Aorta (tissue), 5 donors: ENCODE results near the gene C6orf47. TPM values are rescaled to one million over a fixed set of nuclear protein-coding genes. Genes with fewer than 3 reads are reported as not detected.

ENCODE experiments used
- ATAC-seq: fragments of 200-7000 bp; cut with Tn5 transposase; one replicate; pipeline ENCODE4 v1.9.1; 2022; ENCODE audit warnings: moderate library complexity; ENCODE audit not compliant: low FRiP score
- DNase-seq, 2 donors: peaks; one replicate each; pipeline ENCODE4 v3.0.0-alpha.2; 2020
- H3K27ac ChIP-seq, 2 donors: one replicate each; pipeline ENCODE4 v1.5.1; 2013; ENCODE audit warnings: low read length in 2 of 2, mild to moderate bottlenecking in 2 of 2, moderate library complexity in 2 of 2, control low read depth in 1 of 2, inconsistent platforms in 1 of 2, low read depth in 1 of 2
- H3K27me3 ChIP-seq, 2 donors: one replicate each; pipeline ENCODE4 v1.6.1; 2013; ENCODE audit warnings: control low read depth in 1 of 2, low read length in 1 of 2, mild to moderate bottlenecking in 1 of 2, moderate library complexity in 1 of 2; ENCODE audit not compliant: insufficient read depth in 2 of 2, control insufficient read depth in 1 of 2
- H3K36me3 ChIP-seq, 2 donors: one replicate each; pipeline ENCODE4 v1.6.1; 2013; ENCODE audit warnings: control low read depth in 1 of 2, low read length in 1 of 2, mild to moderate bottlenecking in 1 of 2; ENCODE audit not compliant: insufficient read depth in 2 of 2, control insufficient read depth in 1 of 2
- H3K4me1 ChIP-seq, 2 donors: one replicate each; pipeline ENCODE4 v1.6.1; 2013; ENCODE audit warnings: low read length in 2 of 2, control low read depth in 1 of 2, mild to moderate bottlenecking in 1 of 2, moderate library complexity in 1 of 2; ENCODE audit not compliant: insufficient read depth in 2 of 2, control insufficient read depth in 1 of 2
- H3K4me3 ChIP-seq, 2 donors: one replicate each; pipeline ENCODE4 v1.5.1; 2013; ENCODE audit warnings: low read length in 2 of 2, control low read depth in 1 of 2, mild to moderate bottlenecking in 1 of 2
- H3K9me3 ChIP-seq: one replicate; pipeline ENCODE4 v1.6.1; 2013; ENCODE audit warnings: mild to moderate bottlenecking, low read length; ENCODE audit not compliant: control insufficient read depth
- WGBS, 2 donors: extraction: QIAGEN DNeasy Blood & Tissue Kit; methylation state at CpG; one replicate each; pipeline ENCODE4 v1.1.7; 2013; 5-methylcytosine and 5-hydroxymethylcytosine counted together
- intact Hi-C, 2 donors: fragments of 100-400 bp; cut with DNase I; formaldehyde crosslinking; loops; one replicate each; pipeline versions ENCODE4 v1.14.2 to v1.15.0; 2022
- polyA plus RNA-seq, 2 donors: library from polyadenylated mRNA; stranded (reverse); fragments of 200-250 nt; gene quantifications; one replicate each; pipeline ENCODE4 v1.2.3, GENCODE V29; 2013
- total RNA-seq, 2 donors: library from RNA; stranded (reverse); fragmentation: NEBNext Ultra II Directional; extraction: Animal tissue kit (Norgen Biotek cat#: 25700); gene quantifications; one replicate each; pipeline ENCODE4 v1.2.1, GENCODE V29; 2021
- donor health status: healthy with polysubstance abuse.
- donor health status: Bipolar disorder and iron deficiency.
- donor health status: DM: no; HTN: no; CAD: no.
- donor health status: DM: no; HTN: no; CAD: no.
- donor health status: DM: yes; HTN: yes; CAD: no.

C6orf47 gene
- total and polyA plus RNA-seq, 4 donors, result 7.5 to 20.2 (median 15.1) TPM

GRCh38 chr6:31665501-31666336, 5.1 kb upstream of the C6orf47 start, which contains the start of gene CSNK2B:
CSNK2B (plus strand) TSS chr6:31666080; CDS start chr6:31666832, 752 bp downstream.
- no peaks in the 10 kb centered on the region for H3K4me1 ChIP-seq
- peak within 1 kb of the TSS; percentile 49 to 86 for H3K27ac ChIP-seq
- 0 to 1% methylated on average over 63 of the region's 63 CpGs for WGBS, 2 donors
- H3K9me3 ChIP-seq, result no peaks in the 10 kb centered on the region
- no peaks in the 10 kb centered on the region for H3K27me3 ChIP-seq
- intact Hi-C loops, result loop anchor here in 1 of 2 donors (5.0 kb wide), 1 partner anchor 127 kb away; no protein-coding TSS in a partner anchor
- ATAC-seq (peak; percentile 95), DNase-seq (peak; percentile 99)
- H3K36me3 ChIP-seq, result peaks cover 0 to 11% of the 10 kb centered on the region in 2 donors
- peak within 1 kb of the TSS; percentile 55 to 77 for H3K4me3 ChIP-seq

- no peaks in the 10 kb centered on the region for H3K4me1 ChIP-seq
- intact Hi-C loops, result loop anchor here in 1 of 2 donors (1.0 to 5.0 kb wide), 3 partner anchors 13 to 127 kb away; partner anchors contain the start of genes BAG6 and PRRC2A
- 0% methylated on average over 39 of the region's 39 CpGs for WGBS, 2 donors
- H3K27me3 ChIP-seq, result no peaks in the 10 kb centered on the region
- peak; percentile 87 for ATAC-seq
- DNase-seq, result peak; percentile 94 to 95
- H3K36me3 ChIP-seq, result peaks cover 0 to 11% of the 10 kb centered on the region in 2 donors
- H3K9me3 ChIP-seq, result no peaks in the 10 kb centered on the region
- peak within 1 kb of the TSS; percentile 46 to 49 for H3K4me3 ChIP-seq
- peak within 1 kb of the TSS; percentile 49 to 86 for H3K27ac ChIP-seq
These were observed 4.4 kb upstream of the C6orf47 start, which contains the start of gene GPANK1 for GRCh38 chr6:31664790-31665500. GPANK1 (minus strand) TSS chr6:31664997; CDS start chr6:31664478, 519 bp downstream.

DNA sequence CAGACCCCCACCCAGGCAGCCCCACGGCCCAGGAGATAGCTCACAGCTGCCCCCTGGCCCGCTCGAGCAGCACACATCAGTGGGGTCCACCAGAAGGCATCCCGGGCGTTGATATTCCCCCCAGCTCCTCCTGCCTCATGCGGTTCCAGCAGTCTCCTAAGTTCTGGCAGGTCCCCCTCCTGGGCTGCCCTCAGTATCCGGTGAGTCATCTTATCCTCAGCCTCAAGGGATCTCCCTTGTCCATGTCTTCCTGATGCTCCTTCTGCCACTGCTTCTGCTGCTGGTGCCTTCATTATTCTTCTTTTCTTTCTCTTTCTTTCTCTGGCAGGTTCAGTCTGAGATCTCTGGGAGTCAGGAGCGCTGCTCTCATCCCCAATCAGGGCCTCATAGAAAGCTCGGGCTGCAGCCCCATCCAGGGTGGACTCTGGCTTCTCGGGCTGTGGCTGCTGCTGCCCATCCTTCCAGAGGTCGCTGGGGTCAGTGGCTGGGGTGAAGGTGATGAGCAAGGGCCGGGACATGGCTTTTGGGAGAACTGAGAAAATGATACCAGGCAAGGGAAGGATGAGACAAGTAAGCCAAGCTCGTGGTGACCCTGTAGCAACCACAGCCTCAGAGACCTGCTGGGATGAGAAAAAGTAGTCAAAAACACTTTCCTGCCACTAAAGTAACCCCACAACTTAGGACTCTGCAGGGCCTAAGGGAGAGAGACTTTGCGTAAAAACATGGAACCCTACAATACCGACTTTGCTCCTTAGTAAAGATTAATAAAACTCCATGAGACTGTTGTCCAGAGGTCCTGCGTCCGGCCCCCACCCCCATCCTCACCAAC, 3.6 kb upstream of the C6orf47 start:
- peak; percentile 71 to 83 for DNase-seq

DNA sequence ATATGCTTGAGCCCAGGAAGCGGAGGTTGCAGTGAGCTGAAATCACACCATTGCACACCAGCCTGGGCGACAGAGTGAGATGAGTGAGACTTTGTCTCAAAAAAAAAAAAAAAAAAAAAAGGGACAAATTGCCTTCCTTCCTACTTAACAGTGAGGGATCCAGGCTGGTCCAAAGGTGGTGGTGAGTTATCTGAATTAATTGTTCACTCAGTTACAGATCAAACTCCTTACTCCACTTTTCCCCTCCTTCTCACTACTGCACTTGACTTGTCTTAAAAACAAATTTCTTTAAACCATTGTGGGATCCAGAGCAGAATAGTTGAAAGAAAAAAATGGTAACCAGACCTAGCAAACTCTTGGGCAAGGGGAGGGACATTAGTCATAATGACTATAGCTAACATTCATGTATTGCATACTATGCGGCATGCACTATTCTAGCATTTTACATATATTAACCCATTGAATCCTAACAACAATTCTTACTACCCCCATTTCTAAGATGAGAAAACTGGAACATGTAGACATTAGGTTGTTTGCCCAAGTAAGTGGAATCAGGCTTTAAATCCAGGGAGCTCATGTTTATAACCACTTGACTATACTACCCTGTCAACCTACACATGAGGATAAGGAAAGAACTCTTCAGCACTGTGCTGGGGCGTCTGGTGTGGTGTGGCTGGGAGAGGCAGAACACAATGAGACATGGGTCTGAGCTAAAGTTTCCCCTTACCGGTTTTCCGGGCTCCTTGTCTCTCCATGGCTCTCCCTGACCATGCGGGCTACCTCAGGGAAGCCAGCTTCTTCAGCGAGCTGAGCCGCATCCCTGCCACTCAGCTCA, 2.8 kb upstream of the C6orf47 start:
- ATAC-seq (no peak), DNase-seq (no peak)
- intact Hi-C loops, result loop anchor here in 1 of 2 donors (5.0 kb wide), 1 partner anchor 41 kb away; the partner anchor contains the start of gene PRRC2A
- Histone ChIP-seq H3K9me3 (no peaks in the 10 kb centered on the region), H3K4me1 (no peaks in the 10 kb centered on the region), H3K27ac (peak overlapping the region in 1 of 2 donors; percentile 86), H3K36me3 (peaks cover 0 to 2% of the 10 kb centered on the region in 2 donors), H3K27me3 (no peaks in the 10 kb centered on the region), H3K4me3 (peak overlapping the region; percentile 23 to 46)
- 46 to 56% methylated on average over 9 of the region's 9 CpGs for WGBS, 2 donors

More for the DNA sequence above, 3.6 kb upstream of the C6orf47 start:
- intact Hi-C loops, result loop anchor here in 1 of 2 donors (1.0 to 5.0 kb wide), 2 partner anchors 12 to 42 kb away; partner anchors contain the start of genes BAG6 and PRRC2A
- Histone ChIP-seq H3K36me3 (peaks cover 0 to 6% of the 10 kb centered on the region in 2 donors), H3K27me3 (no peaks in the 10 kb centered on the region), H3K4me3 (peak overlapping the region; percentile 46 to 49), H3K27ac (peak overlapping the region; percentile 28 to 86), H3K4me1 (no peaks in the 10 kb centered on the region), H3K9me3 (no peaks in the 10 kb centered on the region)
- ATAC-seq, result peak; percentile 30
- 8 to 9% methylated on average over 17 of the region's 17 CpGs for WGBS, 2 donors

GRCh38 chr6:31662124-31662723, 1.6 kb upstream of the C6orf47 start:
- no peak overlapping the region for H3K4me3 ChIP-seq
- WGBS, 2 donors, result 85 to 88% methylated on average over 12 of the region's 12 CpGs
- no peaks in the 10 kb centered on the region for H3K9me3 ChIP-seq
- H3K4me1 ChIP-seq, result no peaks in the 10 kb centered on the region
- no peak overlapping the region for H3K27ac ChIP-seq
- ATAC-seq, result no peak
- no peaks in the 10 kb centered on the region for H3K27me3 ChIP-seq
- intact Hi-C loops, result loop anchor here in 1 of 2 donors (5.0 kb wide), 1 partner anchor 40 kb away; the partner anchor contains the start of gene PRRC2A
- DNase-seq, result no peak
- peaks cover 0 to under 1% of the 10 kb centered on the region in 2 donors for H3K36me3 ChIP-seq

DNA sequence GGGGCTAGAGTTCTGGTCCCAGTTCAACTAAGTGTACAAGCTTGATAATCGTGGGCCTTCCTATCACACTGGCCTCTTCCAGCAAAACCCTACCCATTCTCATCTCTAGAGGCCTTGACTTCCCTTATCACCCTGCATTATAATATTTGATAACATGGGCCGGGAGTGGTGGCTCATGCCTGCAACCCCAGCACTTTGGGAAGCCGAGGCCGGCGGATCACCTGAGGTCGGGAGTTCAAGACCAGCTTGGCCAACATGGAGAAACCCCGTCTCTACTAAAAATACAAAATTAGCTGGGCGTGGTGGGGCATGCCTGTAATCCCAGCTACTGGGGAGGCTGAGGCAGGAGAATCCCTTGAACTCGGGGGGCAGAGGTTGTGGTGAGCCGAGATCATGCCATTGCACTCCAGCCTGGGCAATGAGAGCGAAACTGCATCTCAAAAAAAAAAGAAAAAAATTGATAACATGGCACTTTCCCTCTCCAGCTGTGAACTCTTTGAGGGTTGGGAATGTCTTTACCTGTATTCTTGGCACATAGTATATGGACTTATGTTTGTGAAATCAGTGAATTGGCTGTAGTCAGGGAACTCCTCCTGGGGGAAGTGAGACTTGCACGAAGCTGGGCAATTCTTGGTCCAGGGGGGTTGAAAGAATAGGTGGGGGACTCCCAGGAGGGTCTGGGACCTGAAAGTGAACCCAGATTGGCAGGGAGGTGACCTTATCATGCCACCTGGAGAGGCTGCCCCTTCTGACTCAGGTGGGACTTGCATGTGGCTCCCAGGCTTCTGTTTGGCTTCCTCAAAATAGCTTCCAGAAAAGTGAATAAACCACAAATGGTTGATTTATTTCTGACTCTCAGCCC, 915 bp upstream of the C6orf47 start:
- Histone ChIP-seq H3K4me1 (no peaks in the 10 kb centered on the region), H3K27me3 (no peaks in the 10 kb centered on the region), H3K9me3 (no peaks in the 10 kb centered on the region), H3K27ac (peak overlapping the region in 1 of 2 donors; percentile 57), H3K4me3 (no peak overlapping the region), H3K36me3 (peaks cover 0 to 1% of the 10 kb centered on the region in 2 donors)
- 74 to 76% methylated on average over 12 of the region's 12 CpGs for WGBS, 2 donors
- ATAC-seq (no peak), DNase-seq (no peak)
- intact Hi-C loops, result loop anchor here in 1 of 2 donors (5.0 kb wide), 1 partner anchor 39 kb away; the partner anchor contains the start of gene PRRC2A
